ENCODE data around the gene STRIT1.

The STRIT1 gene

GRCh38 chr3:155254445-155254844 is 39.0 kb downstream of the STRIT1 start:
- Histone ChIP-seq H3K4me1 (ENCODE audit: insufficient read depth, low read length, poor library complexity, severe bottlenecking) (no peaks in the 10 kb centered on the region), H3K9me3 (ENCODE audit: insufficient read depth, low read depth, low read length) (no peaks in the 10 kb centered on the region), H3K4me2 (ENCODE audit: low read depth, low read length, poor library complexity, severe bottlenecking) (no peak overlapping the region), H4K20me1 (ENCODE audit: insufficient read depth, low read length, poor library complexity, severe bottlenecking) (no peaks in the 10 kb centered on the region), H3K27me3 (ENCODE audit: insufficient read depth, low read length, poor library complexity, severe bottlenecking) (no peaks in the 10 kb centered on the region), H3K4me3 (ENCODE audit: low read length, poor library complexity, severe bottlenecking) (no peak overlapping the region), H2AFZ (ENCODE audit: low read length) (no peak overlapping the region), H3F3A (ENCODE audit: low read depth) (no peaks in the 10 kb centered on the region), H3K79me2 (ENCODE audit: insufficient read depth, low read length) (no peaks in the 10 kb centered on the region), H3K9ac (ENCODE audit: low read depth, low read length, poor library complexity, severe bottlenecking) (no peak overlapping the region), H3K9me2 (replicated peaks; ENCODE audit: low read depth, low read length) (no peaks in the 10 kb centered on the region), H3K36me3 (ENCODE audit: insufficient read depth, low read length) (no peaks in the 10 kb centered on the region)
- TF ChIP-seq CTCF (conservative IDR thresholded peaks at IDR 0.05; ENCODE audit: low read length), result no peak
- no peak for TF ChIP-seq EZH2phosphoT487 (IDR thresholded peaks at IDR 0.05; ENCODE audit: borderline replicate concordance)

- H3K4me3 ChIP-seq (ENCODE audit: low read length, poor library complexity, severe bottlenecking), result no peak overlapping the region
- no peaks in the 10 kb centered on the region for H3K27me3 ChIP-seq (ENCODE audit: insufficient read depth, low read length, poor library complexity, severe bottlenecking)
- H3K9me3 ChIP-seq (ENCODE audit: insufficient read depth, low read depth, low read length), result no peaks in the 10 kb centered on the region
- TF ChIP-seq CTCF (conservative IDR thresholded peaks at IDR 0.05; ENCODE audit: low read length), result no peak
- no peak for TF ChIP-seq EZH2phosphoT487 (IDR thresholded peaks at IDR 0.05; ENCODE audit: borderline replicate concordance)
- no peaks in the 10 kb centered on the region for H3K79me2 ChIP-seq (ENCODE audit: insufficient read depth, low read length)
- H3K36me3 ChIP-seq (ENCODE audit: insufficient read depth, low read length), result no peaks in the 10 kb centered on the region
- H2AFZ ChIP-seq (ENCODE audit: low read length), result no peak overlapping the region
- H3K9me2 ChIP-seq (replicated peaks; ENCODE audit: low read depth, low read length), result no peaks in the 10 kb centered on the region
- no peak overlapping the region for H3K4me2 ChIP-seq (ENCODE audit: low read depth, low read length, poor library complexity, severe bottlenecking)
- no peaks in the 10 kb centered on the region for H3F3A ChIP-seq (ENCODE audit: low read depth)
- no peaks in the 10 kb centered on the region for H4K20me1 ChIP-seq (ENCODE audit: insufficient read depth, low read length, poor library complexity, severe bottlenecking)
- no peaks in the 10 kb centered on the region for H3K4me1 ChIP-seq (ENCODE audit: insufficient read depth, low read length, poor library complexity, severe bottlenecking)
- H3K9ac ChIP-seq (ENCODE audit: low read depth, low read length, poor library complexity, severe bottlenecking), result no peak overlapping the region
Observed at GRCh38 chr3:155252535-155252934, 40.9 kb downstream of the STRIT1 start.

GRCh38 chr3:155252021-155252420 is 41.5 kb downstream of the STRIT1 start:
- Histone ChIP-seq H2AFZ (ENCODE audit: low read length) (no peak overlapping the region), H3K79me2 (ENCODE audit: insufficient read depth, low read length) (no peaks in the 10 kb centered on the region), H3K36me3 (ENCODE audit: insufficient read depth, low read length) (no peaks in the 10 kb centered on the region), H3F3A (ENCODE audit: low read depth) (no peaks in the 10 kb centered on the region), H3K4me2 (ENCODE audit: low read depth, low read length, poor library complexity, severe bottlenecking) (no peak overlapping the region), H3K4me3 (ENCODE audit: low read length, poor library complexity, severe bottlenecking) (no peak overlapping the region), H3K4me1 (ENCODE audit: insufficient read depth, low read length, poor library complexity, severe bottlenecking) (no peaks in the 10 kb centered on the region), H4K20me1 (ENCODE audit: insufficient read depth, low read length, poor library complexity, severe bottlenecking) (no peaks in the 10 kb centered on the region), H3K9me2 (replicated peaks; ENCODE audit: low read depth, low read length) (no peaks in the 10 kb centered on the region), H3K27me3 (ENCODE audit: insufficient read depth, low read length, poor library complexity, severe bottlenecking) (no peaks in the 10 kb centered on the region), H3K9ac (ENCODE audit: low read depth, low read length, poor library complexity, severe bottlenecking) (no peak overlapping the region), H3K9me3 (ENCODE audit: insufficient read depth, low read depth, low read length) (no peaks in the 10 kb centered on the region)
- no peak for TF ChIP-seq EZH2phosphoT487 (IDR thresholded peaks at IDR 0.05; ENCODE audit: borderline replicate concordance)
- no peak for TF ChIP-seq CTCF (conservative IDR thresholded peaks at IDR 0.05; ENCODE audit: low read length)

Data from Loucy (cell line).